ENCODE results near the gene ENO4.
A peak's percentile ranks its signal among the peaks of the same experiment; 100 is the strongest.

Gene ENO4

GRCh38 chr10:116849248-116850057 lies at the start of gene ENO4:
Gene ENO4, plus strand, starts transcription at chr10:116849499. Its CDS starts 68 bp downstream, at chr10:116849567.
- DNase-seq: peak; percentile 40

GRCh38 chr10:116800286-116800929 lies 48.9 kb upstream of the ENO4 start:
- no peak for DNase-seq

GRCh38 chr10:116801658-116802057 lies 47.6 kb upstream of the ENO4 start:
- DNase-seq: no peak

GRCh38 chr10:116802474-116802873 lies 46.8 kb upstream of the ENO4 start:
- DNase-seq: no peak

- no peak for DNase-seq
These were observed 46.4 kb upstream of the ENO4 start for GRCh38 chr10:116802876-116803275.

- DNase-seq: no peak
These were observed 45.6 kb upstream of the ENO4 start for GRCh38 chr10:116803451-116804249.

- DNase-seq: no peak
These were observed 40.6 kb upstream of the ENO4 start for GRCh38 chr10:116808706-116809105.

- DNase-seq: no peak
These were observed 39.7 kb upstream of the ENO4 start for GRCh38 chr10:116809483-116810119.

- DNase-seq: no peak
These were observed 39.2 kb upstream of the ENO4 start for GRCh38 chr10:116810120-116810500.

GRCh38 chr10:116810895-116811294 lies 38.4 kb upstream of the ENO4 start:
- DNase-seq: no peak

GRCh38 chr10:116811691-116812090 lies 37.6 kb upstream of the ENO4 start:
- no peak for DNase-seq

- DNase-seq: no peak
These were observed 33.5 kb upstream of the ENO4 start for GRCh38 chr10:116815641-116816415.

- DNase-seq: no peak
These were observed 32.1 kb upstream of the ENO4 start for GRCh38 chr10:116817178-116817577.

GRCh38 chr10:116817780-116818343 lies 31.4 kb upstream of the ENO4 start:
- no peak for DNase-seq

GRCh38 chr10:116819999-116820677 lies 29.2 kb upstream of the ENO4 start:
- DNase-seq: no peak

- no peak for DNase-seq
These were observed 23.4 kb upstream of the ENO4 start for GRCh38 chr10:116825901-116826300.

GRCh38 chr10:116826803-116827202 lies 22.5 kb upstream of the ENO4 start:
- DNase-seq: no peak

- DNase-seq: no peak
These were observed 22.1 kb upstream of the ENO4 start for GRCh38 chr10:116827214-116827671.

- no peak for DNase-seq
These were observed 21.2 kb upstream of the ENO4 start for GRCh38 chr10:116828116-116828515.

GRCh38 chr10:116829711-116830110 lies 19.6 kb upstream of the ENO4 start:
- DNase-seq: no peak

GRCh38 chr10:116831086-116831485 lies 18.2 kb upstream of the ENO4 start:
- DNase-seq: no peak

Data from activated CD4-positive, CD25-positive, alpha-beta regulatory T cell treated with anti-CD3 and anti-CD28 coated beads, Interleukin-2, amount 50 U/mL, for 72 hours (primary cell).